Measurements from ENCODE around the gene RMRP.

- TF ChIP-seq, protein P1, sequence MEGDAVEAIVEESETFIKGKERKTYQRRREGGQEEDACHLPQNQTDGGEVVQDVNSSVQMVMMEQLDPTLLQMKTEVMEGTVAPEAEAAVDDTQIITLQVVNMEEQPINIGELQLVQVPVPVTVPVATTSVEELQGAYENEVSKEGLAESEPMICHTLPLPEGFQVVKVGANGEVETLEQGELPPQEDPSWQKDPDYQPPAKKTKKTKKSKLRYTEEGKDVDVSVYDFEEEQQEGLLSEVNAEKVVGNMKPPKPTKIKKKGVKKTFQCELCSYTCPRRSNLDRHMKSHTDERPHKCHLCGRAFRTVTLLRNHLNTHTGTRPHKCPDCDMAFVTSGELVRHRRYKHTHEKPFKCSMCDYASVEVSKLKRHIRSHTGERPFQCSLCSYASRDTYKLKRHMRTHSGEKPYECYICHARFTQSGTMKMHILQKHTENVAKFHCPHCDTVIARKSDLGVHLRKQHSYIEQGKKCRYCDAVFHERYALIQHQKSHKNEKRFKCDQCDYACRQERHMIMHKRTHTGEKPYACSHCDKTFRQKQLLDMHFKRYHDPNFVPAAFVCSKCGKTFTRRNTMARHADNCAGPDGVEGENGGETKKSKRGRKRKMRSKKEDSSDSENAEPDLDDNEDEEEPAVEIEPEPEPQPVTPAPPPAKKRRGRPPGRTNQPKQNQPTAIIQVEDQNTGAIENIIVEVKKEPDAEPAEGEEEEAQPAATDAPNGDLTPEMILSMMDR (optimal IDR thresholded peaks at IDR 0.05 in 1 of 3, IDR thresholded peaks at IDR 0.05 in 1 of 3, conservative IDR thresholded peaks at IDR 0.05 in 1 of 3; ENCODE audit: extremely low read depth in 1 of 3, insufficient read depth in 2 of 3, low read length in 3 of 3), result no peak
- no peak for TF ChIP-seq EZH2 (IDR thresholded peaks at IDR 0.05; ENCODE audit: low read length)
Observed at GRCh38 chr9:35615981-35616680, 41.7 kb downstream of the RMRP start.

Data from keratinocyte (primary cell).